HFF-Myc (cell line): ENCODE measurements around the gene PDGFRB.

Experiments
- DNase-seq: peaks from one replicate; pipeline ENCODE4 v3.0.0-alpha.2; 2011; ENCODE audit warnings: low read depth; ENCODE audit errors: extremely low read depth
- H3K4me3 ChIP-seq: replicated peaks from 2 replicates; pipeline ENCODE4 v1.5.1; 2011; ENCODE audit warnings: low read depth, mild to moderate bottlenecking, control low read depth, low read length
- TF ChIP-seq, protein P1 (sequence below): IDR thresholded peaks from 2 replicates; pipeline ENCODE4 v1.5.1; 2012; ENCODE audit warnings: mild to moderate bottlenecking, low read depth, low read length, control low read depth; ENCODE audit errors: missing control alignments

Gene PDGFRB

GRCh38 chr5:150196514-150196913 lies 40.9 kb upstream of the PDGFRB start:
- no peak overlapping the region for H3K4me3 ChIP-seq
- DNase-seq = no peak
- TF ChIP-seq, protein P1, sequence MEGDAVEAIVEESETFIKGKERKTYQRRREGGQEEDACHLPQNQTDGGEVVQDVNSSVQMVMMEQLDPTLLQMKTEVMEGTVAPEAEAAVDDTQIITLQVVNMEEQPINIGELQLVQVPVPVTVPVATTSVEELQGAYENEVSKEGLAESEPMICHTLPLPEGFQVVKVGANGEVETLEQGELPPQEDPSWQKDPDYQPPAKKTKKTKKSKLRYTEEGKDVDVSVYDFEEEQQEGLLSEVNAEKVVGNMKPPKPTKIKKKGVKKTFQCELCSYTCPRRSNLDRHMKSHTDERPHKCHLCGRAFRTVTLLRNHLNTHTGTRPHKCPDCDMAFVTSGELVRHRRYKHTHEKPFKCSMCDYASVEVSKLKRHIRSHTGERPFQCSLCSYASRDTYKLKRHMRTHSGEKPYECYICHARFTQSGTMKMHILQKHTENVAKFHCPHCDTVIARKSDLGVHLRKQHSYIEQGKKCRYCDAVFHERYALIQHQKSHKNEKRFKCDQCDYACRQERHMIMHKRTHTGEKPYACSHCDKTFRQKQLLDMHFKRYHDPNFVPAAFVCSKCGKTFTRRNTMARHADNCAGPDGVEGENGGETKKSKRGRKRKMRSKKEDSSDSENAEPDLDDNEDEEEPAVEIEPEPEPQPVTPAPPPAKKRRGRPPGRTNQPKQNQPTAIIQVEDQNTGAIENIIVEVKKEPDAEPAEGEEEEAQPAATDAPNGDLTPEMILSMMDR = no peak

DNA sequence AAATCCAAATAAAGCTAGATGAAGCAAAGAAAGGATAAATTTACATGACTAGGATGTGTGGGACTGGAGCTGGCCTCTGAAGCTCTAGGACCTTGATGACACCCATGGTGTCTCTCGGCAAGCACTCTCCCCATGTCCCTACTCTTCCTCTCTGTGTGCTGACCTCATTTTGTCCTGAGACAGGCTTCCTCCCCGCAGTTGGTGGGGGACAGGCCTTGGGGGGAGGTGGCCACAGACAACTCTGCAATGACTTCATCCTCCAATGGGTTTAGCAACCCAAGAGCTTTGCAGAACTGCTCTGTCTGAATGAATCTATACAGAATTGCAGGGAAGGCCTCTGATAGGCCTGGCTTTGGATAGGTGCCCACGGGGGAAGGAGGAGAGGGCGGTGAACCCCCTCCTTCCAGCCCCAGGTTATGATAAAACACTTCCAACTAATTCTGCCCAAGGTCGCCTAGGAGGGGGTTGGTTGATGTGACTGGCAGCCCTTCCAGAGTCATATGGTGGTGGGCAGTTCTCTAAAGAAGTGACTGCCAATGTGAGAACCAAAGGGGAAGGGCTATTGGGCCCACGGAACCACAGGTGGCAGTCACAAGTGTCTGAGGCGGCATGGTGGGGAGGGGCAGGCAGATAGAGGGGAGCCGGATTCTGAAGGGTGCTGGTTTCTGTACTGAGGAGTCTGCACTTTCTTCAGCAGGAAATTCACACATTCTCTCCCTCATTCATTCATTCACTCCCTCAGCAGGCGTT lies 40.3 kb upstream of the PDGFRB start:
- no peak for DNase-seq
- H3K4me3 ChIP-seq = no peak overlapping the region
- TF ChIP-seq, protein P1 = no peak

DNA sequence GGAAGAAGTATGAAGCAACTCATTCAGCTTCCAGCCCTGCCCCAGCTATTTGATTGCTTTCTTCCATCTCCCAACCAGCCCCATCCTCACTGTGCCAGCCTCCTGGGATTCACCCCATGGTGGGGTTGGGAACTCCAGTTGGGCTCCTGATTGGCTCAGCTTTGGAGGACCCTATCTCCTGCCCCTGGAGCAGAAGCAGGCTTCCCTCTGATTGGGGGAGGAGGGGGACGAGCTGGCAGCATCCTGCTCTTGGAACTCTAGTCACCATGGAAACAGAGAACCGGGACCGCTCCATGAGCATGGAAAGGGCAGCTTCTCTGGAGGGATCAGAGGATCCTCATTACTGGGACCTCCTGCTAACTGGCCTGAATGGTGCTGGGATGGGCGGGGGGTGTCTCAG lies 36.8 kb upstream of the PDGFRB start:
- H3K4me3 ChIP-seq = no peak overlapping the region
- TF ChIP-seq, protein P1 = no peak
- DNase-seq = no peak

DNA sequence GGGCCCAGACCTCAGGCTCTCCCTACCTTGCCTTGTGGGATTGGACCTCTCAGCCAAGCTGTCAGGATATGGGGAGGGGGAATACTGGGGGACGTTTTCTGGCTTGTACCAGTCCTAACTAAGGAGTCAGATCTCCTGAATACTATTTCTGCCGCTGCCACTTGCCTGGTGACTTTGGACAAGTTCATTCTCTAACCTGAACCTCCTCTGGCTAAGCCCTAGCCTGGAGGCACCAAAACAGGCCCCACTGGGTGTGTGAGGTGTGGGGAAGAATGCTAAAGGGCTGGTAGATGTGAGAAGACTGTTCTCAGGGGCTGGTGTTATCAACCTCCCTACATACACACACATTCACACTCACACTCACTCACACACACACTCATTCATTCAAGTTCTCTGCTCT lies 35.3 kb upstream of the PDGFRB start:
- DNase-seq = no peak
- TF ChIP-seq, protein P1 = no peak
- H3K4me3 ChIP-seq = no peak overlapping the region

DNA sequence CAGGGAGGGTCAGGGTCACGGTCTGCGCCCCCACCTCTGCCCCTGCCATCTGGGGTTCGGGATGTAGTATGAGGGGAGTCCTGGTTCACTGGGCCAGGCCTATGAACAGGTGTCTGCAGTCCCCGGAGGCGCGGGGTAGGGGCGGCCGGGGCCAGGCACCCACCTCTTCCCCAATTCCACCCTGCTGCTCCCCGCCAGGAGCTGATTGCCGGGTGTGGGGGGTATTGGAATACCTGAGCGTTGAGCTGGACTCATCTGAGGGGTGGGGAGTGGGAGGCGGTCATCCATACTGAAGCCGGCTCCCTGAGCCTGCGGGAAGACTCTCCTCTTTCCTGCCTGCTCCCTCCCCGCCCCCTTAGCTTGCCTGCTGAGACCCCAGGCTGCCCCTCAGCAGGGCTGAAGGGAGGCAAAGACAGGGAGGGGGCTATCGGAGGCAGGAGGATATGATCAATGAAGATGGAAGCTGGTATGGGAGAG lies 34.9 kb upstream of the PDGFRB start:
- no peak overlapping the region for H3K4me3 ChIP-seq
- no peak for DNase-seq
- TF ChIP-seq, protein P1 = no peak

DNA sequence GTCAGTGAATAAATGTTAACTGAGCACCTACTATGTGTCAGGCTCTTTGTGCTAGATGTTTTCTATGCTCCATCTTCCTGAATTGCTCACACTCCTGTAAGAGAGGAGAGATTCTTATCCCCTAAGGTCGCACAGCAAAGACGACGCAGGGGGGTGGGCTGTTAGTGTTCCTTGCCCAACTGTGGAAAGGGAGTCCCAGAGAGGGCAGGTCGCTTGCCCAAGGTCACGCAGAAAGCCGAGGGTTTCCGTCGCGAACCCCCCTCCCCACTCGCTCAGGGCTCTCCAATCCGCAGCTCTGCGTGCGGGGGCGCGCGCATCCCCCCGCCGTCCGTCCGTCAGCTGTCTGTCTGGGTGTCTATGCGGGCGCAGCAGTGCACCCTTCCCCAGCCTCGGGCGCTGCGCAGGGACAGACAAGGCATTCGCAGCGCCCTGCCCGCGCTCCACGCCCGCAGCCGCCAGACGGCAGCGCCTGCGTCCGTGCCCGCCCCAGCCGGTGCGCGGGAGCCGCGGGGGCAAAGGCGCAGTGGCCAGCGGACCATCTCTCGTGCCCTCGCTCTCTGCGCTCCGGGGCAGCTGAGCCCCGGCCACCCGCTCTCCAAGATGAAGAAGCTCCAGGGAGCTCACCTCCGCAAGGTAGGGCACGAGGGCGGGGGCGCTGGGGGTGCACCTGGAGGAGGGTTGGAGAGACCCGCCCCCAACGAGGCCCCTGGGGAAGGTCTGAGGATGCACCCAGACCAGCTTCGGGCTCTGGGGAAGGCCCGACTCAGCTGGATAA lies 34.3 kb upstream of the PDGFRB start, which contains the start of gene SLC6A7:
TSS of gene SLC6A7 (plus strand) at position 335 of the 775 bp plus-strand sequence. CDS start at position 601, 266 bp downstream.
- TF ChIP-seq, protein P1 = no peak
- no peak for DNase-seq
- no peak within 1 kb of the TSS for H3K4me3 ChIP-seq
